Stimulated activated CD4-positive, alpha-beta T cell treated with anti-CD3 and anti-CD28 coated beads, Interleukin-1b, Interleukin-23, amount 100 ng/mL, for 24 hours (primary cell): ENCODE data around the gene CACNG3.
"Not testable (repeated sequence)": the region's sequence is repeated elsewhere in the genome, so short reads cannot be mapped to it uniquely, and the experiment has no call there.

ENCODE experiments used
- DNase-seq, 4 experiments: peaks; one replicate each; pipeline ENCODE4 v3.0.0-alpha.2; 2020; ENCODE audit warnings: low read depth in 4 of 4, low spot score in 1 of 4

The CACNG3 gene

GRCh38 chr16:24328835-24329452, 72.8 kb downstream of the CACNG3 start:
- DNase-seq: no peak

DNA sequence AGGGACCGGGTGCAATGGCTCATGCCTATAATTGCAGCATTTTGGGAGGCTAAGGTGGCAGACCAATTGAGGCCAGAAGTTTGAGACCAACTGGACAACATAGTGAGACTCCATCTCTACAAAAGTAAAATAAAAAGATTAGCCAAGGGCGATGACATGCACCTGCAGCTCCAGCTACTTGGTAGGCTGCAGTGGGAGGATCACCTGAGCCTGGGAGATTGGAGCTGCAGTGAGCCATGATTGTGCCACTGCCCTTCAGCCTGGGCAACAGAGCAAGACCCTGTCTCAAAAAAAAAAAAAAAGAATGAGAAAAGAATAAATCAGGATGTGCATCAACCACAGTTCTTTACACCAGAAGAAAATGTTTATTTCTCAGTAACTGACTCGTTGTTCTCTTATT, 76.0 kb downstream of the CACNG3 start:
- no peak for DNase-seq

DNA sequence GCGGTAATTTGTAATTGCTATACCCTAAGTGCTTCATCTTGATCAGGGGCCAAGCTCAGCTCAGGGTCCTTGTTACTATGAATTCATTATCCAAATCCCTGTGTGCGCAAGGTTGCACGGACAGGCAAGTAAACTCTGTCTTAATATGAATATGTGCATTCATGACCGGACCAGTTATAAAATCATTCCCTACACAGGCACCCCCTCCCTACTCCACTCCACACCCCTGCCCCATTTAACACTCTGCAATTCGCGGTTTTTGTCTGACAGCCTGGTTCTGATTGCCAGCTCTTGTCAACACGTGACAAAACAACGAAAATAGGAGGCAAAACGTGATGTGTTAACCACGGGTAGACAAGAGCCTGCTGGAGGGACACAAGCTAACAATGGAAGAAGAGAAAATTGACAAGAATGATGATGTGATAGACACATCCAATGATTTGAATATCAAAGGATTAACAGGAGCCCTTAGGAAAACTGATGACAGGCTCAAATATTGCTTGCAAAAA, 76.5 kb downstream of the CACNG3 start:
- DNase-seq: no peak

GRCh38 chr16:24336491-24336890, 80.4 kb downstream of the CACNG3 start:
- no peak for DNase-seq

DNA sequence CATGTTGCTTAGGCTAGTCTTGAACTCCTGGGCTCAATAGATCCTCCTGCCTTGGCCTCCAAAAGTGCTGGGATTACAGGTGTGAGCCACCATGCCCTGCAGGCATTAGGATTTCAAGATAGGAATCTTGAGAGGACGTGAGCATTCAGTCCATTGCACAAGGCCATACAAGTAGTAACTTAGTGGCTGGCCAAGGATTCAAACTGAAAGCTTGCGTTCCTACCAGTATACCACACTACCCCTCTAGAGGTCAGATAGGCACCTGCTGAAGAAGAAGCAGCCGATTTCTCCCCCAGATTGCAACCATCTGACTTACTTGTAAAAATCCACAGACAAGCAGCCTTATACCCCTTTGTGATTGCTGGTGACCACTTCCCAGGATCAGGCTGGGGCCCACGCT, 80.9 kb downstream of the CACNG3 start:
- DNase-seq: no peak

DNA sequence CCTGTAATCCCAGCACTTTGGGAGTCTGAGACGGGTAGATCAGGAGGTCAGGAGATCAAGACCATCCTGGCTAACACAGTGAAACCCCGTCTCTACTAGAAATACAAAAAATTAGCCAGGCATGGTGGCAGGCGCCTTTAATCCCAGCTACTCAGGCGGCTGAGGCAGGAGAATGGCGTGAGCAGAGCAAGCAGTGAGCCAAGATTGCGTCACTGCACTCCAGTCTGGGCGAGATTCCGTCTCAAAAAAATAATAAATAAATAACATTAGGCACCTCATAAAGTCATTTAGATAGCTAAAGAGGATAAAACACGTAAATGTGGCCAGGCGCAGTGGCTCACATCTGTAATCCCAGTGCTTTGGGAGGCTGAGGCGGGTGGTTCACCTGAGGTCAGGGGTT, 87.7 kb downstream of the CACNG3 start:
- not testable (repeated sequence) for DNase-seq

- DNase-seq: no peak
Measured at GRCh38 chr16:24344784-24345183, 88.6 kb downstream of the CACNG3 start.

DNA sequence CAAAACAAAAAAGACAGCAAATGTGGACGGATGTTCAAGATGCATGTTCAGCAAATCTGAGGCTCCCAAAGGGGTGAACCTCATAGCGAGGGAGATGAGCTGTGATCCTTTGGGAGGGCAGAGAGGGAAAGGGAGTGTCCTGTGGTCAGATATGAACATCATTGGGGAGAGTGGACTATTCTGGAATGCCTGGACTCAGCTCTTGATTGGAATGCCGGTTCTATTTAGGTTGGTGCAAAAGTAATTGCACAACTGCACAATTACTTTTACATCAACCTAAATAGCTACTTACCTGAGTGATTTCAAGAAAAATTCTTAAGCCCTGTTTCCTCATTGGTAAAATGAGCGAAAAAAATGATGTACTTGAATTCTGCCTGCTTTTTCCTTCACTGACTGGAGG, 89.6 kb downstream of the CACNG3 start:
- no peak for DNase-seq

DNA sequence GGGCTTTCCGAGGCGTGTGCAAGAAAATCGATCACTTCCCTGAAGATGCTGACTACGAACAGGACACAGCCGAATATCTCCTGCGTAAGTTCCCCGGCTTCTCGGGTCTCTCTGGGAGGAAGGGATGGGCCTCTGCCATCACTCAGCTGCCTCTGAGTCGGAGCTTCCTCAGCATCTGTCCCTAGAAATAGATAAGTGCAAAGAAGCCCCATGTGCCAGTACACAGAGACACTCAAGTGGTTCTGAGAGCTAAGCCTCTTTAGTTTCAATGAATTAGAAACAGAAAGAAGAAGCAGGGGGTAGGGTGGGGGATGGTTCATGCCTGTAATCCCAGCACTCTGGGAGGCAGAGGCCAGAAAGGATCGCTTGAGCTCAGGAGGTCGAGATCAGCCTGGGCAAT, 90.6 kb downstream of the CACNG3 start:
- no peak for DNase-seq

DNA sequence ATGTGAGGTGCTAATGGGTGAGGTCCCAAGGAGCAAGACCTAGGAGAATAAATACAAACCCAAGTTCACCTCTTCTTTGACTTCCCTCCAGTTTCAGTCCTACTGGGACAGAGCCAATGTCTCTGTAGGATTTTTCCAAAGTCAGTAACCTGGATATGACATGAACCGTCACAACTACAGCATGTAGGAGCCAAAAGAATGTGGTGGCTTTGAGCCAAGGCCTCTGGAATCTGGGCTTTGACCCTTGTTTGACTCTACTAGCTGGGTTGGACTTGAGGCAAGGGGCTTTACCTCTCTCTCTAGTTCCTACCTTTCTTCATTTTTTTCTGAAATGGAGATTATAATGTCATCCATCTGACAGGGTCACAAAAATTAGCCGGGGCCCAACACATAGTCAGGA, 91.4 kb downstream of the CACNG3 start:
- DNase-seq: no peak

- DNase-seq: no peak
Measured at GRCh38 chr16:24348545-24349290, 92.6 kb downstream of the CACNG3 start.

DNA sequence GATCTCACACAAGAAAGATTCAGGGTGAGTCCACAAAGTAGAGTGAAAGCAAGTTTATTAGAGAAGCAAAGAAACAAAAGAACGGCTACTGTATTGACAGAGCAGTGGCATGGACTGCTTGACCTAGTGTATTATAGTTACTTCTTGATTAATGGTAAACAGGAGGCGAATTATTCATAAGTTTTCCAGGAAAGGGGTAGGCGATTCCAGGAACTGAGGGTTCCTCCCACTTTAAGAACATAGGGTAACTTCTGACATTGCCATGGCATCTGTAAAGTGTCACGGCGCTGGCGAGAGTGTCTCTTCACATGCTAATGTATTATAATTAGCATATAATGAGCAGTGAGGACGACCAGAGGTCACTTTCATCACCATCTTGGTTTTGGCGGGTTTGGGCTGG, 93.2 kb downstream of the CACNG3 start:
- DNase-seq: no peak

DNA sequence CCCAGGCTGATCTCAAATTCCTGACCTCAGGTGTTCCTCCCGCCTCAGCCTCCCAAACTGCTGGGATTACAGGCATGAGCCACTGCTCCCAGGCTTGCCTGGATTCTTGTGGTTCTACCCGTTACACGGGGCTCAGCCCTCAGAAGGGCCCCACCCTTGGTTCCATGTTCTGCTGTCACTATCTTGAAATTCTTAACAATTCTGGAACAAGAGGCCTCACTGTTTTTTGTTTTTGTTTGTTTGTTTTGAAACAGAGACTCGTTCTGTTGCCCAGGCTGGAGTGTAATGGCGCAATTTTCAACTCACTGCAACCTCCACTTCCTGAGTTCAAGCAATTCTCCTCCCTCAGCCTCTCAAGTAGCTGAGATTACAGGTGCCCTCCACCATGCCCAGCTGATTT, 96.6 kb downstream of the CACNG3 start:
- DNase-seq: no peak

GRCh38 chr16:24353622-24354021, 97.5 kb downstream of the CACNG3 start:
- no peak for DNase-seq

GRCh38 chr16:24357511-24357910, 101.4 kb downstream of the CACNG3 start:
- DNase-seq: no peak

DNA sequence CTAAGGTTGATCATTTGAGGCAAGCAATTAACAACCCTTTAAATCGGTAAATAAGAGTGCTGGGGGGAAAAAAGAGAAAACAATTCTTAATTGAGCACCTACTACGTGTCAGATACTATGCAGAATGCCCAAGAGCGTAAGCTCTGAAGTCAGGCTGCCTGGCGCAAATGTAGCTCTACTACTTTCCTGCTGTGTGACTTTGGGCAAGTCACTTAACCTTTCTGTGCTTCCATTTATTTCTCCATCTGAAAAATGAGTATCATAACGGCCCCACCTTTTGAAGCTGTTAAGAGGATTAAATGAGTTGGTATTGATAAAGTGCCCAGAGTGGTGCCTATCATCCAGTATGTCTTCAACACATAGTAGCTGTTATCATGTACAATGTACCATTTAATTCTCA, 102.0 kb downstream of the CACNG3 start:
- no peak for DNase-seq

GRCh38 chr16:24359490-24359889, 103.4 kb downstream of the CACNG3 start:
- no peak for DNase-seq

GRCh38 chr16:24360936-24361335, 104.8 kb downstream of the CACNG3 start:
- no peak for DNase-seq

DNA sequence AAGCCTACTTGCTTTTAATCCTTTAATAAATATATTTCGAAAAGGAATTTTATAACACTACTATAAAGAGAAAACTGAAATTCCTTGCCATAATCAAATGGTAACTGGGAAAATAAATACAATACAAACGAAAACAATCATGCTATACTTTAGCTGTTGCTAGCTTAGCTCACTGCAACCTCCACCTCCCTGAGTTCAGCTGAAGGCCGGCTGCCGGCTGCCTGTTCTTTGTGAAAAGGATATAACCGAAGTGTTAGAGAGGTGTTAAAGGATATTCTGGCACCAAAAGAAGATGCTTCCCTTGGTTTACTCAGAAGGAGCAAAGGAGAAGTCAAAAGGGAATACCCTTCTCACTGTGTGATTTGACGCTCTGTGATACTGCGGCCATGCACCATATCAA, 108.5 kb downstream of the CACNG3 start:
- DNase-seq: no peak

DNA sequence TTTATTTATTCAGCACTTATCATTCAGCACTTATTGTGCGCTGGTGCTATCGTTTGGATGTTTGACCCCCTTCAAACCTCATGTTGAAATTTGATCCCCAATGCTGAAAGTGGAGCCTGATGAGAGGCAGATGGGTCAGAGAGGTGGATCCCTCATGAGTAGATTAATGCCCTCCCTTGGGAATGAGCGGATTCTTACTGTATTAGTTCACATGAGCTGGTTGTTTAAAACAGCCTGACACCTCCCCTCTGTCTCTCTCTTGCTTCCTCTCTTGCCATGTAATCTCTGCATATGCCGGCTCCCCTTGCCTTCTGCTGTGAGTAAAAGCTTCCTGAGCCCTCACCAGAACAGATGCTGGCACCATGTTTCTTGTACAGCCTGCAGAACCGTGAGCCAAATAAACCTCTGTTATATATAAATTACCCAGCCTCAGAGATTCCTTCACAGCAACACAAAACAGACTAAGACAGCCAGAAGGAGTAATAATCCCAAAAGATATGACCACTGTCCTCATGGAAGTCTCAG, 111.1 kb downstream of the CACNG3 start:
- no peak for DNase-seq

DNA sequence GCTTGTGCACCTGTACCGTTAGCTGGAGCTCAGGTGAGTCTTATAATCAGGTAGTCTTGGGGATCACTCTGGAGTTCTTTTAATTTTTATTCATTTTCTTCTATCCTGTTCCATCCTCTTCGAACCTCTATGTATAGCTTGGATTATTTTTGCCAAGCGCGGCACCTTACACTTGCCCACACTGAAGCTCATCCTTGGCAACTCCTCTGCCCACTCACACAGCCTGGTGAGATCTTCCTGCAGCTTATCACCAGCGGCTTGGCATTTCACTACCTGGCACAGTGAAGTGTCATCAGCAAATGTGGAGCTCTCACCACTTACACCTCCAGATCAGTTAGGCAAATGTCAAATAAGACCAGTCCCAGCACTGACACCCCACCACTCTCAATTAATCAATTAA, 116.7 kb downstream of the CACNG3 start:
- no peak for DNase-seq

DNA sequence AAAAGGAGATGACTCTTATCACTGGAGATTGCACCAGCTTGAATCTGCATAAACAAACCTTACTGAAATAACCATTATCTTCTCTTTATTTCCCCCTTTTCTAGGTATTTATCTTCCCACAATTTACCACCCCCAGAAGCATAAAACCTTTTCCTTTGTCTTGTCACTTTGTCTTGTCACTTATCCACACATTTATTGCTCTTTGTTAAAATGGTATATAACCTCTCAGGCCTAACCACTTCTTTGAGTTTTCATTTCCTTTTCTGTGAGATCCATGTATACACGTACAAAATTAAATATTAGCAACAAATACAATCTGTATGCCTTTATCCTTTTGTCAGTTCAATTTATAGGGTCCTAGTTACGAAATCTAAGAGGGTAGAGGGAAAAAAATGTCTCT, 122.9 kb downstream of the CACNG3 start:
- no peak for DNase-seq
